Lung (tissue), 12 donors: ENCODE results near the gene ZIC2. TPM values are rescaled to one million over a fixed set of nuclear protein-coding genes. Genes with fewer than 3 reads are reported as not detected.

ENCODE experiments used
- ATAC-seq: fragments of 200-7000 bp; cut with Tn5 transposase; one replicate; pipeline ENCODE4 v1.9.1; 2020; ENCODE audit warnings: moderate number of reproducible peaks; ENCODE audit not compliant: insufficient read depth, low FRiP score
- DNase-seq, 3 donors: peaks; one replicate each; pipeline ENCODE4 v3.0.0-alpha.2; 2013 to 2017
- H3K27ac ChIP-seq, 2 donors: one replicate each; pipeline ENCODE4 v1.5.1; 2013; ENCODE audit warnings: mild to moderate bottlenecking in 2 of 2, moderate library complexity in 2 of 2, control low read depth in 1 of 2, inconsistent platforms in 1 of 2, low read depth in 1 of 2, low read length in 1 of 2
- H3K27me3 ChIP-seq, 3 donors: one replicate each; pipeline ENCODE4 v1.5.1; 2013; ENCODE audit warnings: low read length in 2 of 3; ENCODE audit not compliant: control insufficient read depth in 3 of 3, insufficient read depth in 3 of 3
- H3K36me3 ChIP-seq, 4 donors: one replicate each; pipeline ENCODE4 v1.5.1; 2013; ENCODE audit warnings: low read length in 4 of 4, mild to moderate bottlenecking in 1 of 4, moderate library complexity in 1 of 4; ENCODE audit not compliant: control insufficient read depth in 4 of 4, insufficient read depth in 4 of 4
- H3K4me1 ChIP-seq, 5 donors: one replicate each; pipeline ENCODE4 v1.5.1; 2013; ENCODE audit warnings: low read length in 5 of 5, mild to moderate bottlenecking in 2 of 5, moderate library complexity in 1 of 5; ENCODE audit not compliant: control insufficient read depth in 5 of 5, insufficient read depth in 5 of 5
- H3K4me3 ChIP-seq: one replicate; pipeline ENCODE4 v1.5.1; 2013; ENCODE audit warnings: mild to moderate bottlenecking, control low read depth, moderate library complexity
- H3K9ac ChIP-seq, 2 donors: one replicate each; pipeline ENCODE4 v1.5.1; 2013; ENCODE audit warnings: low read length in 2 of 2, control low read depth in 1 of 2; ENCODE audit not compliant: insufficient read depth in 1 of 2
- H3K9me3 ChIP-seq, 4 donors: one replicate each; pipeline ENCODE4 v1.5.1; 2013; ENCODE audit warnings: low read length in 3 of 4, mild to moderate bottlenecking in 1 of 4, moderate library complexity in 1 of 4; ENCODE audit not compliant: control insufficient read depth in 4 of 4, insufficient read depth in 3 of 4
- WGBS, 2 donors: extraction: QIAGEN DNeasy Blood & Tissue Kit; methylation state at CpG; one replicate each; pipeline ENCODE4 v1.1.7; 2013; 5-methylcytosine and 5-hydroxymethylcytosine counted together
- polyA plus RNA-seq, 2 donors: library from polyadenylated mRNA; stranded (reverse); fragments of 200-250 nt; gene quantifications; one replicate each; pipeline ENCODE4 v1.2.1, GENCODE V29; 2013
- total RNA-seq, 2 donors: library from RNA; depleted of rRNA in 1 of 2; stranded (reverse); fragments of >200 nt in 1 of 2; gene quantifications; one replicate each; pipeline ENCODE4 v1.2.1, GENCODE V29; 2014 to 2021
- TF ChIP-seq, protein P1 (sequence below): IDR thresholded peaks from 2 replicates; pipeline ENCODE4 v1.5.1; 2012; ENCODE audit warnings: mild to moderate bottlenecking; ENCODE audit errors: control extremely low read depth, extremely low read depth
- donor health status: control.
- donor health status: control.
- donor health status: Bipolar disorder and iron deficiency.
- donor health status: healthy.
- donor health status: DM: yes; HTN: yes; CAD: no.

The ZIC2 gene
- total and polyA plus RNA-seq, 4 donors: 0.06 TPM; not detected in 3

- peaks cover 0 to 24% (median 0%) of the 10 kb centered on the region in 4 donors for H3K9me3 ChIP-seq
- peaks cover 0 to 18% (median 0%) of the 10 kb centered on the region in 5 donors for H3K4me1 ChIP-seq
- ATAC-seq: no peak
- no peak overlapping the region for H3K27ac ChIP-seq
- TF ChIP-seq, protein P1, sequence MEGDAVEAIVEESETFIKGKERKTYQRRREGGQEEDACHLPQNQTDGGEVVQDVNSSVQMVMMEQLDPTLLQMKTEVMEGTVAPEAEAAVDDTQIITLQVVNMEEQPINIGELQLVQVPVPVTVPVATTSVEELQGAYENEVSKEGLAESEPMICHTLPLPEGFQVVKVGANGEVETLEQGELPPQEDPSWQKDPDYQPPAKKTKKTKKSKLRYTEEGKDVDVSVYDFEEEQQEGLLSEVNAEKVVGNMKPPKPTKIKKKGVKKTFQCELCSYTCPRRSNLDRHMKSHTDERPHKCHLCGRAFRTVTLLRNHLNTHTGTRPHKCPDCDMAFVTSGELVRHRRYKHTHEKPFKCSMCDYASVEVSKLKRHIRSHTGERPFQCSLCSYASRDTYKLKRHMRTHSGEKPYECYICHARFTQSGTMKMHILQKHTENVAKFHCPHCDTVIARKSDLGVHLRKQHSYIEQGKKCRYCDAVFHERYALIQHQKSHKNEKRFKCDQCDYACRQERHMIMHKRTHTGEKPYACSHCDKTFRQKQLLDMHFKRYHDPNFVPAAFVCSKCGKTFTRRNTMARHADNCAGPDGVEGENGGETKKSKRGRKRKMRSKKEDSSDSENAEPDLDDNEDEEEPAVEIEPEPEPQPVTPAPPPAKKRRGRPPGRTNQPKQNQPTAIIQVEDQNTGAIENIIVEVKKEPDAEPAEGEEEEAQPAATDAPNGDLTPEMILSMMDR: no peak
- DNase-seq: peak in 2 of 3 donors; percentile 15 to 56
- no peak overlapping the region for H3K4me3 ChIP-seq
- H3K9ac ChIP-seq: no peak overlapping the region
- H3K36me3 ChIP-seq: no peaks in the 10 kb centered on the region
- peaks cover 28 to 79% (median 78%) of the 10 kb centered on the region in 3 donors for H3K27me3 ChIP-seq
- 35 to 38% methylated on average over 15 of the region's 15 CpGs for WGBS, 2 donors
These were observed 4.4 kb downstream of the ZIC2 start for GRCh38 chr13:99985886-99986527.

- peaks cover 0 to 15% (median 0%) of the 10 kb centered on the region in 5 donors for H3K4me1 ChIP-seq
- WGBS, 2 donors: 35 to 36% methylated on average over 8 of the region's 8 CpGs
- H3K27ac ChIP-seq: no peak overlapping the region
- no peaks in the 10 kb centered on the region for H3K36me3 ChIP-seq
- no peak overlapping the region for H3K4me3 ChIP-seq
- TF ChIP-seq, protein P1: no peak
- ATAC-seq (no peak), DNase-seq (peak in 2 of 3 donors; percentile 15 to 34)
- H3K9me3 ChIP-seq: peaks cover 0 to 23% (median 0%) of the 10 kb centered on the region in 4 donors
- peaks cover 21 to 87% (median 85%) of the 10 kb centered on the region in 3 donors for H3K27me3 ChIP-seq
- H3K9ac ChIP-seq: no peak overlapping the region
These were observed 5.2 kb downstream of the ZIC2 start for GRCh38 chr13:99986741-99987140.

- ATAC-seq: no peak
- H3K9ac ChIP-seq: no peak overlapping the region
- no peak overlapping the region for H3K27ac ChIP-seq
- H3K36me3 ChIP-seq: no peaks in the 10 kb centered on the region
- H3K4me1 ChIP-seq: peaks cover 0 to 9% (median 0%) of the 10 kb centered on the region in 5 donors
- 6 to 15% methylated on average over 20 of the region's 20 CpGs for WGBS, 2 donors
- peaks cover 15 to 93% (median 91%) of the 10 kb centered on the region in 3 donors for H3K27me3 ChIP-seq
- peaks cover 0 to 21% (median 0%) of the 10 kb centered on the region in 4 donors for H3K9me3 ChIP-seq
- peak in 2 of 3 donors; percentile 16 to 38 for DNase-seq
- no peak overlapping the region for H3K4me3 ChIP-seq
- TF ChIP-seq, protein P1: no peak
These were observed 5.8 kb downstream of the ZIC2 start for GRCh38 chr13:99987154-99988019.
